HEK293T (cell line): Measurements from ENCODE around the gene ZCWPW1.
"Not testable (repeated sequence)": the region's sequence is repeated elsewhere in the genome, so short reads cannot be mapped to it uniquely, and the experiment has no call there.

Experiments used
- CTCF ChIA-PET: fragments of 350-600 bp; formaldehyde crosslinking; extraction: SDS; loops from one replicate; lab custom pipeline; 2021; ENCODE audit warnings: antibody characterized with exemption, inconsistent platforms; lab: Yijun Ruan, JAX
- POLR2A ChIA-PET: fragments of 350-600 bp; formaldehyde crosslinking; extraction: SDS; loops from one replicate; lab custom pipeline; 2020; ENCODE audit warnings: antibody characterized with exemption, inconsistent platforms; lab: Yijun Ruan, JAX
- DNase-seq: peaks from one replicate; pipeline ENCODE4 v3.0.0; 2012; ENCODE audit warnings: mixed read lengths; ENCODE audit errors: extremely low spot score
- ARNT ChIP-seq: fragments of 450-650 bp; IDR thresholded peaks from 2 replicates; pipeline ENCODE4 v1.6.1; 2017; ENCODE audit warnings: mild to moderate bottlenecking
- BHLHE40 ChIP-seq: fragments of 450-650 bp; IDR thresholded peaks from 2 replicates; pipeline ENCODE4 v1.6.1; 2016; ENCODE audit warnings: mild to moderate bottlenecking, moderate library complexity, borderline replicate concordance
- CTBP1 ChIP-seq: fragments of 450-650 bp; IDR thresholded peaks from 2 replicates; pipeline ENCODE4 v1.6.1; 2016; ENCODE audit warnings: borderline replicate concordance
- ELF4 ChIP-seq: fragments of 450-650 bp; IDR thresholded peaks from 2 replicates; pipeline ENCODE4 v1.6.1; 2017; ENCODE audit warnings: antibody characterized with exemption
- FOXA1 ChIP-seq: fragments of 450-650 bp; IDR thresholded peaks from 2 replicates; pipeline ENCODE4 v1.6.1; 2016; ENCODE audit warnings: mild to moderate bottlenecking
- FOXK2 ChIP-seq: fragments of 450-650 bp; IDR thresholded peaks from 2 replicates; pipeline ENCODE4 v1.6.1; 2016; ENCODE audit warnings: mild to moderate bottlenecking
- FOXM1 ChIP-seq: fragments of 450-650 bp; IDR thresholded peaks from 2 replicates; pipeline ENCODE4 v1.6.1; 2017; ENCODE audit warnings: mild to moderate bottlenecking, borderline replicate concordance
- HDGF ChIP-seq: fragments of 450-650 bp; IDR thresholded peaks from 2 replicates; pipeline ENCODE4 v1.6.1; 2017; ENCODE audit warnings: antibody characterized with exemption, borderline replicate concordance
- L3MBTL2 ChIP-seq: fragments of 450-650 bp; conservative IDR thresholded peaks from 2 replicates; pipeline ENCODE4 v1.6.1; 2016; ENCODE audit warnings: mild to moderate bottlenecking
- LEF1 ChIP-seq: fragments of 450-650 bp; IDR thresholded peaks from 2 replicates; pipeline ENCODE4 v1.6.1; 2017; ENCODE audit warnings: mild to moderate bottlenecking, borderline replicate concordance
- NFRKB ChIP-seq: fragments of 450-650 bp; IDR thresholded peaks from 2 replicates; pipeline ENCODE4 v1.6.1; 2016; ENCODE audit warnings: mild to moderate bottlenecking, moderate library complexity
- SP1 ChIP-seq: fragments of 450-650 bp; IDR thresholded peaks from 2 replicates; pipeline ENCODE4 v1.6.1; 2017
- SUZ12 ChIP-seq: fragments of 450-650 bp; IDR thresholded peaks from 2 replicates; pipeline ENCODE4 v1.6.1; 2016; ENCODE audit warnings: mild to moderate bottlenecking
- TARDBP ChIP-seq: fragments of 450-650 bp; IDR thresholded peaks from 2 replicates; pipeline ENCODE4 v1.6.1; 2016
- ZNF384 ChIP-seq: fragments of 450-650 bp; IDR thresholded peaks from 2 replicates; pipeline ENCODE4 v1.6.1; 2016
- TF ChIP-seq, protein P1 (sequence below): fragments of 450-650 bp; IDR thresholded peaks from 2 replicates; pipeline ENCODE4 v1.6.1; 2016

The ZCWPW1 gene

DNA sequence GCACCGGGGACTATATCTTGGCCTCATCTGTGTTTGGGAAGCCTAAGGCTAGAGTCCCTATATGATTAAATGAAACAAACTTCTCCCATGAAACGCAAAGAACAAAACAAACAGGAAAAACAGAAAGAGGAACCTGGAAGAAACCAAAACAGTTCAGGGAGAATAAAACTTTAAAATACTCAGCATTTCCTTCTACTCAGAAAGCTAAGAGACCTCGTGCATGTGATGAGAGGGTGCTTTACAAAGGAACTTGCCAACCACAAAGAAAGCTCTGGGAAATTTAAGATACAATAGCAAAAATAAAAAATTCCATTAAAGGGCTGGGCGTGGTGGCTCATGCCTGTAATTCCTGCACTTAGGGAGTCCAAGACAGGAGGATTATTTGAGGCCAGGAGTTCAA lies 48.3 kb downstream of the ZCWPW1 start:
- DNase-seq = no peak
- ChIA-PET POLR2A (no interaction called here), CTCF (interaction anchor here (0.6 kb wide), 1 partner anchor 649 kb away, joined by 5 read pairs; no protein-coding TSS in a partner anchor)
- TF ChIP-seq ELF4 (no peak), TARDBP (no peak), L3MBTL2 (no peak), HDGF (no peak)

DNA sequence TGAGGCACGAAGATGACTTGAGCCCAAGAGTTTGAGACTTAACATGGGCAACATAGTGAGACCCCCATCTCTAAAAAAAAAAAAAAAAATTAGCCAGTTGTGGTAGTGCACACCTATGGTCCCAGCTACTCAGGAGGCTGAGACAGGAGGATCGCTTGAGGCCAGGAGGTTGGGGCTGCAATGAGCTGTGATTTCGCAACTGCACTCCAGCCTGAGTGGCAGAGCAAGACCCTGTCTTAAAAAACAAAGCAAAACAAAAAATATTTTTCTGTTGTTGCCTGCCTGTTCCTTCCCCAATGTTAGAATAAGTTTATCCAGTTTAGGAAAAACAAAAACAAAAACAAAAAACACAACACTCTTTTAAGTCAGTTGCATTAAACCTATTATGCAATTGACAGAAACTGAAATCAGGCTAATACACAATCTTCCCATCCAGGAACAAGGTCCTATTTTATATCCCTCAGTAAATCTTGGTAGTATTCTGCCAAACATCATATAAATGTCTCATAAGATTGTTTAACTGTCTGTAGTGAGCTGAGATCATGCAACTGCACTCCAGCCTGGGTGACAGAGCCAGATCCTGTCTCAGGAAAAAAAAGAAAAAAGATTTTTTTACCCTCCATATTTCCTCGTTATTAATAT lies 50.3 kb downstream of the ZCWPW1 start:
- ChIA-PET CTCF (no interaction called here), POLR2A (no interaction called here)
- TF ChIP-seq L3MBTL2 (no peak), CTBP1 (no peak), LEF1 (no peak), FOXK2 (no peak), NFRKB (no peak), ARNT (no peak), SUZ12 (no peak), SP1 (no peak), FOXM1 (no peak), FOXA1 (no peak), ZNF384 (no peak)
- TF ChIP-seq, protein P1, sequence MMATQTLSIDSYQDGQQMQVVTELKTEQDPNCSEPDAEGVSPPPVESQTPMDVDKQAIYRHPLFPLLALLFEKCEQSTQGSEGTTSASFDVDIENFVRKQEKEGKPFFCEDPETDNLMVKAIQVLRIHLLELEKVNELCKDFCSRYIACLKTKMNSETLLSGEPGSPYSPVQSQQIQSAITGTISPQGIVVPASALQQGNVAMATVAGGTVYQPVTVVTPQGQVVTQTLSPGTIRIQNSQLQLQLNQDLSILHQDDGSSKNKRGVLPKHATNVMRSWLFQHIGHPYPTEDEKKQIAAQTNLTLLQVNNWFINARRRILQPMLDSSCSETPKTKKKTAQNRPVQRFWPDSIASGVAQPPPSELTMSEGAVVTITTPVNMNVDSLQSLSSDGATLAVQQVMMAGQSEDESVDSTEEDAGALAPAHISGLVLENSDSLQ = no peak; the same call in 1 of the 2 replicates
- no peak for DNase-seq

DNA sequence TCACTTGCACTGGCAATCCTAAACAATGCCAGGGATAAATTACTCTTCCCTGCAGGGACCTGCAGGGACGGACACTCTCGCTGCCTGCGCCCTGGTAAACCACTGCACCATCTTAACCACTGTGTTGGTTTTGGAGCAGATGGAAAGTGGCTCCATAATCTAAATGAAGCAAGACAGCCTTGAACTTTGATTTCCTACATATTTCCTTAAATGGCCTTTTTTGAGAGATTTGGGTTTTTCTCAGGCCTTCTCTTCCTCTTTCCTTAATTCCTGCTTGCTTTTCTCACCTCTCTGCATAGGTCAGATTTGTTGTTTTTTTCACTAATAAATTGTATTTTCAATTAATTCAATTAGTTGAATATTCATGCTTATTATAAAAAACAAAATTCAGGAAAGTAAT lies 52.4 kb downstream of the ZCWPW1 start:
- ChIA-PET CTCF (interaction anchor here (2.5 kb wide), 1 partner anchor 31 kb away, joined by 7 read pairs; no protein-coding TSS in a partner anchor), POLR2A (no interaction called here)
- TF ChIP-seq HDGF = no peak
- no peak for TF ChIP-seq FOXK2
- TF ChIP-seq ARNT = no peak
- no peak for TF ChIP-seq ZNF384
- TF ChIP-seq SP1 = no peak
- TF ChIP-seq CTBP1 = no peak
- TF ChIP-seq L3MBTL2 = no peak
- no peak for TF ChIP-seq LEF1
- DNase-seq = no peak

- TF ChIP-seq BHLHE40 = no peak
- TF ChIP-seq LEF1 = no peak
- TF ChIP-seq FOXA1 = no peak
- no peak for TF ChIP-seq SUZ12
- no peak for TF ChIP-seq HDGF
- TF ChIP-seq CTBP1 = no peak
- TF ChIP-seq NFRKB = no peak
- TF ChIP-seq FOXM1 = no peak
- no peak for TF ChIP-seq L3MBTL2
- no peak for TF ChIP-seq TARDBP
- TF ChIP-seq ELF4 = no peak
- TF ChIP-seq, protein P1 = no peak
- TF ChIP-seq FOXK2 = no peak
- TF ChIP-seq ARNT = no peak
- TF ChIP-seq SP1 = no peak
- no peak for TF ChIP-seq ZNF384
- no peak for DNase-seq
- CTCF ChIA-PET = interaction anchor here (2.5 kb wide), 1 partner anchor 33 kb away, joined by 7 read pairs; no protein-coding TSS in a partner anchor
- POLR2A ChIA-PET = no interaction called here
These were observed 53.9 kb downstream of the ZCWPW1 start for GRCh38 chr7:100374601-100375000.

DNA sequence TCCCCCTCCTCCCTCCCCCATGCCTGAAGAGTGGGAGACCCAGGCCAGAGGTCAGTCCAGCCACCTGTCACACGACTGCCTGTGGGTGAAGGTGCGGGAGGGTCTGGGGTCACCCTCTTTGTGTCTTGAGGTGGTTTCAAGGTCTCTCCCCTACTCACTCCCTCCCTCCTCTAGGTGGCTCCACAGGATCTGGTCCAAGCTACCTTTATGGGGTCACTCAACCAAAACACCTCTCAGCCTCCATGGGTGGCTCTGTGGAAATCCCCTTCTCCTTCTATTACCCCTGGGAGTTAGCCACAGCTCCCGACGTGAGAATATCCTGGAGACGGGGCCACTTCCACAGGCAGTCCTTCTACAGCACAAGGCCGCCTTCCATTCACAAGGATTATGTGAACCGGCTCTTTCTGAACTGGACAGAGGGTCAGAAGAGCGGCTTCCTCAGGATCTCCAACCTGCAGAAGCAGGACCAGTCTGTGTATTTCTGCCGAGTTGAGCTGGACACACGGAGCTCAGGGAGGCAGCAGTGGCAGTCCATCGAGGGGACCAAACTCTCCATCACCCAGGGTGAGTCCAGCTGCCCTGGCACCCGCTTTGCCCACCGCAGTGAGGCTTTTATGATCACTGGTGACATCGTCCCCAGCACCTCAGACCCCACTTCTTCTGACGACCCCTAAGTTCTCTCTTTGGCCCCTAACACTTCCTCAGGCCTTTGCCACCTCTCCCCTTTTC lies 54.5 kb downstream of the ZCWPW1 start:
- POLR2A ChIA-PET, DNase-seq: not testable (repeated sequence)

GRCh38 chr7:100373261-100373831 lies 55.2 kb downstream of the ZCWPW1 start, which contains the start of gene PILRA:
Gene PILRA (plus strand): TSS chr7:100373487. CDS start chr7:100373657, 170 bp downstream.
- POLR2A ChIA-PET = no interaction called here
- no peak for DNase-seq
- CTCF ChIA-PET = interaction anchor here (2.5 kb wide), 1 partner anchor 34 kb away, joined by 7 read pairs; no protein-coding TSS in a partner anchor
- TF ChIP-seq L3MBTL2 (no peak), FOXM1 (no peak), TARDBP (no peak), ZNF384 (no peak), SUZ12 (no peak), HDGF (no peak)

More for the DNA sequence above, 54.5 kb downstream of the ZCWPW1 start:
- CTCF ChIA-PET = interaction anchor here (2.5 kb wide), 1 partner anchor 33 kb away, joined by 7 read pairs; no protein-coding TSS in a partner anchor

- CTCF ChIA-PET = no interaction called here
- POLR2A ChIA-PET = no interaction called here
- DNase-seq = no peak
- TF ChIP-seq LEF1 (no peak), L3MBTL2 (no peak), HDGF (no peak), FOXK2 (no peak), NFRKB (no peak), CTBP1 (no peak), ZNF384 (no peak), TARDBP (no peak), FOXA1 (no peak), FOXM1 (no peak), SUZ12 (no peak), ARNT (no peak), SP1 (no peak), ELF4 (no peak), BHLHE40 (no peak)
- TF ChIP-seq, protein P1 = no peak
These were observed 55.8 kb downstream of the ZCWPW1 start for GRCh38 chr7:100372694-100373093.
